Endothelial cell (in vitro differentiated cells): ENCODE results near the gene ADCY1. TPM values are rescaled to one million over a fixed set of nuclear protein-coding genes. Genes with fewer than 3 reads are reported as not detected.

Experiments used
- DNase-seq: peaks from one replicate; pipeline ENCODE4 v3.0.0; 2021; ENCODE audit warnings: low spot score
- H3K27ac Mint-ChIP-seq: one replicate; pipeline ENCODE4 v1.8.0; 2021; ENCODE audit warnings: mixed read lengths, inconsistent platforms; ENCODE audit not compliant: unreplicated experiment
- H3K27me3 Mint-ChIP-seq: one replicate; pipeline ENCODE4 v1.8.0; 2021; ENCODE audit warnings: mild to moderate bottlenecking, moderate library complexity, mixed read lengths, inconsistent platforms; ENCODE audit not compliant: unreplicated experiment
- H3K36me3 Mint-ChIP-seq: one replicate; pipeline ENCODE4 v1.8.0; 2021; ENCODE audit warnings: mild to moderate bottlenecking, low read depth, mixed read lengths, inconsistent platforms; ENCODE audit not compliant: unreplicated experiment
- H3K4me1 Mint-ChIP-seq: one replicate; pipeline ENCODE4 v1.8.0; 2021; ENCODE audit warnings: mild to moderate bottlenecking, mixed read lengths, inconsistent platforms; ENCODE audit not compliant: unreplicated experiment
- H3K4me3 Mint-ChIP-seq: one replicate; pipeline ENCODE4 v1.8.0; 2021; ENCODE audit warnings: mild to moderate bottlenecking, mixed read lengths, inconsistent platforms; ENCODE audit not compliant: unreplicated experiment
- H3K9me3 Mint-ChIP-seq: one replicate; pipeline ENCODE4 v1.8.0; 2021; ENCODE audit warnings: mixed read lengths, inconsistent platforms; ENCODE audit not compliant: unreplicated experiment
- CTCF ChIP-seq: fragments of 200-600 bp; sonication (generic); IDR thresholded peaks from one replicate; pipeline ENCODE4 v1.5.0; 2021; ENCODE audit warnings: antibody characterized with exemption; ENCODE audit not compliant: unreplicated experiment
- total RNA-seq: library from RNA; stranded (reverse); fragmentation: NEBNext Ultra II Directional; extraction: Animal tissue kit (Norgen Biotek cat#: 25700); gene quantifications from one replicate; pipeline ENCODE4 v1.2.1, GENCODE V29; 2021; ENCODE audit not compliant: unreplicated experiment

ADCY1 gene
- total RNA-seq, 1 donor from 2014 or later, result 50.7 TPM

- no peak for TF ChIP-seq CTCF
- peaks cover 7% of the 10 kb centered on the region for H3K4me1 Mint-ChIP-seq
- H3K27me3 Mint-ChIP-seq, result peaks cover 1% of the 10 kb centered on the region
- DNase-seq, result no peak
- no peak overlapping the region for H3K27ac Mint-ChIP-seq
- H3K4me3 Mint-ChIP-seq, result no peak overlapping the region
- no peaks in the 10 kb centered on the region for H3K9me3 Mint-ChIP-seq
- peaks cover 46% of the 10 kb centered on the region for H3K36me3 Mint-ChIP-seq
Measured at GRCh38 chr7:45679516-45679915, 105.3 kb downstream of the ADCY1 start.

- H3K27me3 Mint-ChIP-seq, result peaks cover 5% of the 10 kb centered on the region
- H3K27ac Mint-ChIP-seq, result no peak overlapping the region
- peaks cover 57% of the 10 kb centered on the region for H3K36me3 Mint-ChIP-seq
- peak overlapping the region; percentile 75 for H3K4me3 Mint-ChIP-seq
- H3K4me1 Mint-ChIP-seq, result peaks cover 18% of the 10 kb centered on the region
- no peak for TF ChIP-seq CTCF
- H3K9me3 Mint-ChIP-seq, result no peaks in the 10 kb centered on the region
- no peak for DNase-seq
Measured at GRCh38 chr7:45680776-45681175, 106.6 kb downstream of the ADCY1 start.

GRCh38 chr7:45681596-45682357 lies 107.6 kb downstream of the ADCY1 start:
- Mint-ChIP-seq H3K27me3 (peaks cover 5% of the 10 kb centered on the region), H3K4me1 (peaks cover 25% of the 10 kb centered on the region), H3K9me3 (no peaks in the 10 kb centered on the region), H3K4me3 (no peak overlapping the region), H3K27ac (no peak overlapping the region), H3K36me3 (peaks cover 60% of the 10 kb centered on the region)
- DNase-seq, result no peak
- no peak for TF ChIP-seq CTCF

- H3K36me3 Mint-ChIP-seq, result peaks cover 62% of the 10 kb centered on the region
- H3K27me3 Mint-ChIP-seq, result peaks cover 5% of the 10 kb centered on the region
- H3K9me3 Mint-ChIP-seq, result no peaks in the 10 kb centered on the region
- no peak for DNase-seq
- TF ChIP-seq CTCF, result no peak
- H3K4me3 Mint-ChIP-seq, result no peak overlapping the region
- H3K4me1 Mint-ChIP-seq, result peaks cover 25% of the 10 kb centered on the region
- H3K27ac Mint-ChIP-seq, result no peak overlapping the region
Measured at GRCh38 chr7:45682358-45682735, 108.2 kb downstream of the ADCY1 start.

GRCh38 chr7:45682836-45683555 lies 108.8 kb downstream of the ADCY1 start:
- Mint-ChIP-seq H3K36me3 (peaks cover 55% of the 10 kb centered on the region), H3K27me3 (peaks cover 5% of the 10 kb centered on the region), H3K27ac (no peak overlapping the region), H3K9me3 (no peaks in the 10 kb centered on the region), H3K4me1 (peaks cover 25% of the 10 kb centered on the region), H3K4me3 (peak overlapping the region; percentile 28)
- TF ChIP-seq CTCF, result no peak
- DNase-seq, result no peak
